Lung (tissue), 13 donors: Measurements from ENCODE around the gene THAP4. TPM values are rescaled to one million over a fixed set of nuclear protein-coding genes. Genes with fewer than 3 reads are reported as not detected.
A peak's percentile ranks its signal among the peaks of the same experiment; 100 is the strongest.

Experiments
- ATAC-seq: fragments of 200-7000 bp; cut with Tn5 transposase; one replicate; pipeline ENCODE4 v1.9.1; 2020; ENCODE audit warnings: moderate number of reproducible peaks; ENCODE audit not compliant: insufficient read depth, low FRiP score
- DNase-seq, 3 donors: peaks; one replicate each; pipeline ENCODE4 v3.0.0-alpha.2; 2013 to 2017
- H3K27ac ChIP-seq, 2 donors: one replicate each; pipeline ENCODE4 v1.5.1; 2013; ENCODE audit warnings: mild to moderate bottlenecking in 2 of 2, moderate library complexity in 2 of 2, control low read depth in 1 of 2, inconsistent platforms in 1 of 2, low read depth in 1 of 2, low read length in 1 of 2
- H3K27me3 ChIP-seq, 3 donors: one replicate each; pipeline ENCODE4 v1.5.1; 2013; ENCODE audit warnings: low read length in 2 of 3; ENCODE audit not compliant: control insufficient read depth in 3 of 3, insufficient read depth in 3 of 3
- H3K36me3 ChIP-seq, 4 donors: one replicate each; pipeline ENCODE4 v1.5.1; 2013; ENCODE audit warnings: low read length in 4 of 4, mild to moderate bottlenecking in 1 of 4, moderate library complexity in 1 of 4; ENCODE audit not compliant: control insufficient read depth in 4 of 4, insufficient read depth in 4 of 4
- H3K4me1 ChIP-seq, 5 donors: one replicate each; pipeline ENCODE4 v1.5.1; 2013; ENCODE audit warnings: low read length in 5 of 5, mild to moderate bottlenecking in 2 of 5, moderate library complexity in 1 of 5; ENCODE audit not compliant: control insufficient read depth in 5 of 5, insufficient read depth in 5 of 5
- H3K4me3 ChIP-seq: one replicate; pipeline ENCODE4 v1.5.1; 2013; ENCODE audit warnings: mild to moderate bottlenecking, control low read depth, moderate library complexity
- H3K9ac ChIP-seq, 2 donors: one replicate each; pipeline ENCODE4 v1.5.1; 2013; ENCODE audit warnings: low read length in 2 of 2, control low read depth in 1 of 2; ENCODE audit not compliant: insufficient read depth in 1 of 2
- H3K9me3 ChIP-seq, 4 donors: one replicate each; pipeline ENCODE4 v1.5.1; 2013; ENCODE audit warnings: low read length in 3 of 4, mild to moderate bottlenecking in 1 of 4, moderate library complexity in 1 of 4; ENCODE audit not compliant: control insufficient read depth in 4 of 4, insufficient read depth in 3 of 4
- WGBS, 2 donors: extraction: QIAGEN DNeasy Blood & Tissue Kit; methylation state at CpG; one replicate each; pipeline ENCODE4 v1.1.7; 2013; 5-methylcytosine and 5-hydroxymethylcytosine counted together
- polyA plus RNA-seq, 2 donors: library from polyadenylated mRNA; stranded (reverse); fragments of 200-250 nt; gene quantifications; one replicate each; pipeline ENCODE4 v1.2.1, GENCODE V29; 2013
- small RNA-seq: library from RNA; depleted of rRNA; stranded (forward); fragments of <200 nt; gene quantifications from one replicate; pipeline ENCODE3, GENCODE V24; 2014; ENCODE audit warnings: low replicate concordance
- total RNA-seq, 2 donors: library from RNA; depleted of rRNA in 1 of 2; stranded (reverse); fragments of >200 nt in 1 of 2; gene quantifications; one replicate each; pipeline ENCODE4 v1.2.1, GENCODE V29; 2014 to 2021
- TF ChIP-seq, protein P1 (sequence below): IDR thresholded peaks from 2 replicates; pipeline ENCODE4 v1.5.1; 2012; ENCODE audit warnings: mild to moderate bottlenecking; ENCODE audit errors: control extremely low read depth, extremely low read depth
- donor health status: control.
- donor health status: control.
- donor health status: Bipolar disorder and iron deficiency.
- donor health status: healthy.
- donor health status: DM: yes; HTN: yes; CAD: no.

The THAP4 gene
- total and polyA plus RNA-seq, 4 donors = 40.0 to 53.7 (median 45.0) TPM

DNA sequence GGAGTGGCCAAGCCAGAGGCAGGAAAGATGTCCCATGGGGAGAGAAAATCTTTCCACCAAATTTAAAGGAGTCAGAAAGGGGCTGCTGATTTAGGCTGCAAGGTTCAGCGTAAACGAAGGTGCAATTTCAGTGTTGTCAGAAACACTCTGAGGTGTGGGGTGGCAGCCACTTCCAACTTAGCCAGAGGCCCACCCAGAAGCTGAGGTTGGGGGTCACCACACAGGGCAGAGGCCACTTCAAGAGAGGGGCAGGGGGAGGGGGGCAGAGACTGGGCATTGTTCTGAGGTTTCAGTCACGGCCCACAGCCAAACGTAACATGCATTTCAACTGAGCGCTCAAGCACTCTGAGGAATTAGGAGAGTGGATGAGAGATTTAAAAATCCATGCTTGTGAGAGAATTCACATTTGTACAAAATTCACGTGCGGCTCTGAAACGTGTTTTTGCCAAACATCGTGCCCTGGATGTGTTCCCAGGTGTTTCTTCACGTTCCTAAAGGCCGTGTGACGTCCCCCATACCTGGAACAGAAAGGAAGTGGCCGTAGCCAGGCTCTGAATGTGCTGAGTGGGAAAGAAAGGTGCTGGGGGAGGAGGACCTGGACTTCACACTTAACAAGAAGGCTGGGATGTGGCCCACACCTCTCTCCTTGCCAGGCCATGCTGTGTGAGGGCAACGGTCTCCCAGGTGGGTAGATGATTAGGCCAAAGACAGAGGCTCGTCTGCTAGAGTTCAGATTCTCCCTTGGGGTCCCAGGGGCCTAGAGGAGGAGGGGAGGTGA is 97.9 kb downstream of the THAP4 start:
- Histone ChIP-seq H3K36me3 (no peaks in the 10 kb centered on the region), H3K4me3 (no peak overlapping the region), H3K27me3 (peaks cover 0 to 6% (median 0%) of the 10 kb centered on the region in 3 donors), H3K9me3 (peaks cover 0 to 2% (median 0%) of the 10 kb centered on the region in 4 donors), H3K27ac (peak overlapping the region in 1 of 2 donors; percentile 88), H3K9ac (no peak overlapping the region), H3K4me1 (peaks cover 0 to 10% (median 7%) of the 10 kb centered on the region in 5 donors)
- ATAC-seq = no peak
- TF ChIP-seq, protein P1, sequence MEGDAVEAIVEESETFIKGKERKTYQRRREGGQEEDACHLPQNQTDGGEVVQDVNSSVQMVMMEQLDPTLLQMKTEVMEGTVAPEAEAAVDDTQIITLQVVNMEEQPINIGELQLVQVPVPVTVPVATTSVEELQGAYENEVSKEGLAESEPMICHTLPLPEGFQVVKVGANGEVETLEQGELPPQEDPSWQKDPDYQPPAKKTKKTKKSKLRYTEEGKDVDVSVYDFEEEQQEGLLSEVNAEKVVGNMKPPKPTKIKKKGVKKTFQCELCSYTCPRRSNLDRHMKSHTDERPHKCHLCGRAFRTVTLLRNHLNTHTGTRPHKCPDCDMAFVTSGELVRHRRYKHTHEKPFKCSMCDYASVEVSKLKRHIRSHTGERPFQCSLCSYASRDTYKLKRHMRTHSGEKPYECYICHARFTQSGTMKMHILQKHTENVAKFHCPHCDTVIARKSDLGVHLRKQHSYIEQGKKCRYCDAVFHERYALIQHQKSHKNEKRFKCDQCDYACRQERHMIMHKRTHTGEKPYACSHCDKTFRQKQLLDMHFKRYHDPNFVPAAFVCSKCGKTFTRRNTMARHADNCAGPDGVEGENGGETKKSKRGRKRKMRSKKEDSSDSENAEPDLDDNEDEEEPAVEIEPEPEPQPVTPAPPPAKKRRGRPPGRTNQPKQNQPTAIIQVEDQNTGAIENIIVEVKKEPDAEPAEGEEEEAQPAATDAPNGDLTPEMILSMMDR = no peak
- WGBS, 2 donors = 75 to 90% methylated on average over 15 of the region's 15 CpGs
- DNase-seq = no peak

DNA sequence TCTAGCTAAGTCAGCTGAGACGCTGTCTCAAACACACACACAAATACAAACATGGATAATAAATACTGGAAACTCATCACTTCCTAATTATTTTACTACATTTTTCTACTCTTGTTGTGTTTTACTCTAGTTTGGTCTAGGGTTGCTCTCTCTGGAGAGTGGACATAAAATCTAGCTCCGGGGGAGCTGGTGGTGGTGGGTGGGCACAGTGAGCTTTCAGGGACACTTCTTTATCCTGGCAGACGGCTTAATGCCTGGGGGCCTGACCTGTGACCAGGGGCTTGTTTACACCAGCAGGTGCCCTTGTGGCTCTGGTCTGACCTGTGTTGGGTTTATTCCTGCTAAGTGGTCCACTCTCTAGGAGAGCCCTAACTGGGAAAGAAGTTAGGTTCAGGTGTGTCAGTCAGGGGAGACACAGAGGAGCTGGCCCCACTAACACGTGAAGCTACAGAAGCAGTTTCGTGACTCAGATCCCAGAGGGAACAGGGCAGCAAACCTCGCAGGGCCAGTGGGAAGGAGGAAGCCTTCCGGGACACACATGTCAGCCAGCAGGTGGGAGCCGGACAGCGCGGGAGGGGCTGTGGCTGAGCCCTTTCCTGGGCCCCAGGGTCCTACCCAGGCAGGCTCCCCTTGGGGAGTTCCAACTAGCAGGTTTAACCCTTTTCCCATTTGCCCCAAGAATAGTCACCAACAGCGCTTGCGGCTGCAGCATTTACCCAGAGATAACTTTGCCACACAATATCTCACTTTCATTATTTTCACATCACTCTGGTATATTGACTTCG is 100.9 kb downstream of the THAP4 start:
- ATAC-seq (no peak), DNase-seq (no peak)
- Histone ChIP-seq H3K27me3 (no peaks in the 10 kb centered on the region), H3K4me3 (no peak overlapping the region), H3K9me3 (peaks cover 0 to 2% (median 0%) of the 10 kb centered on the region in 4 donors), H3K36me3 (no peaks in the 10 kb centered on the region), H3K27ac (no peak overlapping the region), H3K4me1 (peaks cover 0 to 6% (median 0%) of the 10 kb centered on the region in 5 donors), H3K9ac (no peak overlapping the region)
- TF ChIP-seq, protein P1 = no peak
- 72 to 74% methylated on average over 13 of the region's 13 CpGs for WGBS, 2 donors

DNA sequence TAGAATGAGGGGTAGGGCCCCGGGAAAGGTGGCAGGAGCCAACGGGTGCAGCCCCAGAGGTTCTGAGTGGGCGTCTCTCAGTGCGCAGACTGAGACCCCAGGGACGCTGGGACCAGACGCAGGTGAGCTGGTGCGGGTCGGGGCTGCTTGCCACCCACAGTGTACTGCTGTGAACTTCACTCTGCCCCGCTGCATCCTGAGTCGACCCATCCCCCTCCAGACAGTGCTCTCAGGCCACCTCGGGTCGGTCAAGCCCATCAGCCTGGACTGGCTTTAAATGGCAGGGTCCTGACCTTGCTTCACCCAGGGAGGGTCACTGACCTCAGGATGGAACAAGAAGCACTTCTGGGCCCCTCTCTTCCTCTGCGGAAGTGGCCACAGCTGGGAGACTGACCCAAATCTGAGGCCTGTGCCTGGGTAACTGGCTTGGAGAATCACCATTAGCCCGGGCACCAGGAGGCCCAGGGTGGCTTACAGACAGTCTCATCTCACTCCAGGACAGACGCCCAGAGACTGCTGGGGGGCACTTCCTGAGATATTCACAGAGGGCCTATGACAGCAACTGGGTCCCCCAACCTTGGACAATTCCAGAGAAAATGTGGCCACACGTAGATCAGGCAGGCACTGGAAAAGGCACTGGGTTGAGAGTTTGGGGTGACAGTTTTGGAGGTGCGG is 102.1 kb downstream of the THAP4 start:
- Histone ChIP-seq H3K9me3 (peaks cover 0 to 2% (median 0%) of the 10 kb centered on the region in 4 donors), H3K4me3 (no peak overlapping the region), H3K36me3 (no peaks in the 10 kb centered on the region), H3K27ac (no peak overlapping the region), H3K9ac (no peak overlapping the region), H3K4me1 (no peaks in the 10 kb centered on the region), H3K27me3 (no peaks in the 10 kb centered on the region)
- DNase-seq (no peak), ATAC-seq (no peak)
- TF ChIP-seq, protein P1 = no peak
- 83 to 89% methylated on average over 16 to 17 of the region's 17 CpGs for WGBS, 2 donors

Small RNAs within 50 kb of the gene (small RNA-seq; reads per million reads assigned to genes)
- not detected for gene RNA5SP122

Other genes starting within 250 kb of the THAP4 start
- 100 to 1,000 TPM; 141 to 182 TPM for gene STK25, start 128.6 kb downstream of the THAP4 start, total RNA-seq
- gene STK25, start 128.6 kb downstream of the THAP4 start, polyA plus RNA-seq = 100 to 1,000 TPM; 126 to 130 TPM
- gene BOK, start 78.4 kb downstream of the THAP4 start, total RNA-seq = 10 to 100 TPM; 11.8 to 44.3 TPM
- gene BOK, start 78.4 kb downstream of the THAP4 start, polyA plus RNA-seq = 10 to 100 TPM; 26.8 to 31.5 TPM
- 10 to 100 TPM; 69.1 to 74.9 TPM for gene ATG4B, start 535 bp upstream of the THAP4 start, total RNA-seq
- 10 to 100 TPM; 45.1 to 55.0 TPM for gene ATG4B, start 535 bp upstream of the THAP4 start, polyA plus RNA-seq
- 10 to 100 TPM; 17.4 to 24.3 TPM for gene DTYMK, start 49.7 kb upstream of the THAP4 start, total RNA-seq
- 10 to 100 TPM; 15.6 to 21.9 TPM for gene DTYMK, start 49.7 kb upstream of the THAP4 start, polyA plus RNA-seq
- gene ING5, start 64.9 kb upstream of the THAP4 start, total RNA-seq = 10 to 100 TPM; 29.8 to 46.8 TPM
- gene ING5, start 64.9 kb upstream of the THAP4 start, polyA plus RNA-seq = 10 to 100 TPM; 19.2 to 32.4 TPM
- gene D2HGDH, start 97.5 kb upstream of the THAP4 start, total RNA-seq = 10 to 100 TPM; 22.2 to 45.3 TPM
- 10 to 100 TPM; 12.2 to 32.2 TPM for gene D2HGDH, start 97.5 kb upstream of the THAP4 start, polyA plus RNA-seq
- gene GAL3ST2, start 139.7 kb upstream of the THAP4 start, total RNA-seq = under 1 TPM in 1 of 2 donors, not detected in 1; 0.40 TPM
- not detected for gene GAL3ST2, start 139.7 kb upstream of the THAP4 start, polyA plus RNA-seq
- under 1 TPM; 0.26 to 0.43 TPM for gene NEU4, start 172.0 kb upstream of the THAP4 start, total RNA-seq
- gene NEU4, start 172.0 kb upstream of the THAP4 start, polyA plus RNA-seq = under 1 TPM; 0.27 to 0.59 TPM
- gene PDCD1, start 221.7 kb upstream of the THAP4 start, total RNA-seq = under 1 TPM; 0.83 to 0.97 TPM
- under 1 TPM; 0.59 to 0.80 TPM for gene PDCD1, start 221.7 kb upstream of the THAP4 start, polyA plus RNA-seq
- under 1 TPM in 1 of 2 donors, not detected in 1; 0.09 TPM for gene RTP5, start 232.6 kb upstream of the THAP4 start, total RNA-seq
- gene RTP5, start 232.6 kb upstream of the THAP4 start, polyA plus RNA-seq = under 1 TPM; 0.08 to 0.13 TPM